ENCODE measurements around the gene ARFGAP1. TPM values are rescaled to one million over a fixed set of nuclear protein-coding genes. Genes with fewer than 3 reads are reported as not detected.

ARFGAP1 gene
- total and polyA plus RNA-seq, 2 of the 8 experiments (the other 6 are each of a cell fraction or from before 2014, with no cell fraction given): 93.7 to 100 TPM

DNA sequence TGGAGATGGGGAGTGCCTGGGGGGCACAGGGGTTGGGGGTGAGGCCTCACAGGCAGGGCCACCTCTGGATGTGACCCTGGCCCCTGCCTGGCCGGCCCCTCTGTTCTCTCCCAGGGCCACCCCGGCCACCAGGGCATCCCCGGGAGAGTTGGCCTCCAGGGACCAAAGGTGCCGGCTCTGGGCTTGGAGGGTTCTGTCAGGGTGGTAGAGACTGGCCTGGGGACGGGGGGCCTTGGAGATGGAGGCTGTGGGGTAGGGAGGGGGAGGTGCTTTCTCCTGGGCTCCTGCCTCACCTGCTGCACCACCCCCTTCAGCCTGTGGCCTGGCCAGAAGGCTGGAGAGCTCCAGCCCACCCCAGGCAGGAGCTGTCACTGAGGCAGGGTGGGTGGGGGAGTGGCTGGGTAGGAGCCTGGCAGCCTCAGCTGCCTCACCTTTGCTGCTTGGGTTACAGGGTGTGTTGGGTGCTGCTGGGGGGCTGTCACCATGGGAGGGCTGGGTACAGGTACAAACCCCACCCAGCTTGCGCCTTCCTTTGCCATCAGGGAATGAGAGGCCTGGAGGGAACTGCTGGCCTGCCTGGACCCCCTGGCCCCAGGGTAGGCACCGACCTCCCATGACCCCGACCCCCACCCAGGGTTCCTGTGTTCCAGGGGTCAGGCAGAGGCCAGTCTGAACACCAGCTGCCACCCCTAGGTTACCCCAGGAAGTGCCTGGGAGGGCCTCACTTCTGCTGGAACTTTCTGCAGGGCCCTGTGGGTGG lies 53.1 kb downstream of the ARFGAP1 start:
- ChIA-PET POLR2A (ENCODE audit: partially characterized antibody) (interaction anchor here (0.6 kb wide), 1 partner anchor 100 kb away, joined by 4 read pairs; no protein-coding TSS in a partner anchor), CTCF (ENCODE audit: partially characterized antibody) (interaction anchor here (1.5 to 5.9 kb wide), 3 partner anchors 16 to 56 kb away, joined by 6 to 43 read pairs (median 14); no protein-coding TSS in a partner anchor)
- Histone ChIP-seq H3K56ac (replicated peaks; ENCODE audit: insufficient read length, low read depth, low read length) (no peak overlapping the region), H2AFZ (ENCODE audit: low read length) (no peak overlapping the region), H2AK5ac (ENCODE audit: low read depth, low read length) (no peak overlapping the region), H3K36me3 (ENCODE audit: control insufficient read depth in 2 of 4, insufficient read depth in 4 of 4, low read length in 3 of 4) (no peaks in the 10 kb centered on the region), H2BK5ac (ENCODE audit: low read depth, low read length) (no peak overlapping the region), H3K9me3 (ENCODE audit: insufficient read depth in 2 of 2, low read depth in 1 of 2, low read length in 1 of 2) (peaks cover 0 to 5% of the 10 kb centered on the region in 2 experiments; a peak in 1 of 4 replicates), H3K23ac (ENCODE audit: insufficient read length) (no peak overlapping the region), H3K14ac (ENCODE audit: insufficient read length) (no peak overlapping the region), H2BK12ac (ENCODE audit: low read depth, low read length) (no peak overlapping the region), H3K4me2 (ENCODE audit: insufficient read depth in 1 of 2, low read depth in 2 of 2, low read length in 2 of 2) (no peak overlapping the region), H3K27ac (ENCODE audit: low read depth, low read length) (no peak overlapping the region), H2BK15ac (ENCODE audit: low read length) (no peak overlapping the region), H4K20me1 (replicated peaks in 1 of 2; ENCODE audit: control insufficient read depth in 1 of 2, insufficient read depth in 2 of 2, low read length in 2 of 2) (no peaks in the 10 kb centered on the region), H3K4ac (replicated peaks; ENCODE audit: insufficient read length, low read depth, low read length) (no peak overlapping the region), H3K23me2 (ENCODE audit: low read depth, low read length) (no peaks in the 10 kb centered on the region), H3K27me3 (replicated peaks in 1 of 4; ENCODE audit: control insufficient read depth in 3 of 4, extremely low read depth in 1 of 4, insufficient read depth in 3 of 4, low read length in 3 of 4) (no peaks in the 10 kb centered on the region), H4K8ac (ENCODE audit: extremely low read depth, insufficient read depth, low read length) (no peak overlapping the region), H3K79me1 (ENCODE audit: low read depth, low read length) (no peaks in the 10 kb centered on the region), H4K91ac (replicated peaks; ENCODE audit: insufficient read length, low read length) (no peak overlapping the region), H3K4me3 (ENCODE audit: extremely low read depth in 1 of 4, insufficient read depth in 2 of 4, low read depth in 3 of 4, low read length in 4 of 4) (no peak overlapping the region), H4K5ac (ENCODE audit: insufficient read length, low read depth, low read length) (no peak overlapping the region), H2BK120ac (replicated peaks; ENCODE audit: low read depth, low read length) (no peak overlapping the region), H3K4me1 (replicated peaks in 1 of 4; ENCODE audit: control insufficient read depth in 3 of 4, insufficient read depth in 4 of 4, low read length in 3 of 4) (peaks cover 0 to 3% (median under 1%) of the 10 kb centered on the region in 4 experiments; a peak in 2 of 7 replicates), H3K18ac (ENCODE audit: extremely low read depth, low read length) (no peak overlapping the region), H3K9ac (replicated peaks in 1 of 4; ENCODE audit: extremely low read depth in 1 of 4, low read depth in 3 of 4, low read length in 3 of 4) (no peak overlapping the region), H3K79me2 (ENCODE audit: control insufficient read depth in 1 of 2, insufficient read depth in 2 of 2, low read length in 2 of 2) (no peaks in the 10 kb centered on the region), H2BK20ac (ENCODE audit: low read length) (no peak overlapping the region)
- WGBS, 2 experiments (ENCODE audit: extremely low coverage in 1 of 2, insufficient coverage in 1 of 2, insufficient read length in 1 of 2, insufficient replicate concordance in 2 of 2, low coverage in 1 of 2, low lambda C conversion rate in 2 of 2, missing lambda C conversion rate in 1 of 2): 91% methylated on average over 3 of the region's 8 CpGs; no CpG with 5 or more reads in 1 of the 2 experiments
- DNase-seq (ENCODE audit: low read depth in 1 of 2, low spot score in 2 of 2) (no peak), FAIRE-seq (no peak)
- TF ChIP-seq CBX5 (IDR thresholded peaks at IDR 0.05; ENCODE audit: low read depth, low read length) (no peak), CTBP2 (IDR thresholded peaks at IDR 0.05; ENCODE audit: borderline replicate concordance, insufficient read depth, insufficient read length, low read length) (no peak), GTF2F1 (IDR thresholded peaks at IDR 0.05; ENCODE audit: borderline replicate concordance, low read depth, low read length) (no peak), POU5F1 (IDR thresholded peaks at IDR 0.05; ENCODE audit: low read depth, low read length) (no peak), ASH2L (IDR thresholded peaks at IDR 0.05; ENCODE audit: low read length) (no peak), EZH2 (IDR thresholded peaks at IDR 0.05; ENCODE audit: low read depth, low read length, severe bottlenecking) (no peak), CHD1 (IDR thresholded peaks at IDR 0.05; ENCODE audit: low read depth, low read length) (no peak), MAFK (IDR thresholded peaks at IDR 0.05; ENCODE audit: low read depth, low read length) (no peak), CBX8 (IDR thresholded peaks at IDR 0.05; ENCODE audit: borderline replicate concordance, low read depth, low read length) (no peak)
- TF ChIP-seq, protein P1, sequence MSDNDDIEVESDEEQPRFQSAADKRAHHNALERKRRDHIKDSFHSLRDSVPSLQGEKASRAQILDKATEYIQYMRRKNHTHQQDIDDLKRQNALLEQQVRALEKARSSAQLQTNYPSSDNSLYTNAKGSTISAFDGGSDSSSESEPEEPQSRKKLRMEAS (IDR thresholded peaks at IDR 0.05): no peak
